ENCODE measurements around the gene PCMT1. TPM values are rescaled to one million over a fixed set of nuclear protein-coding genes. Genes with fewer than 3 reads are reported as not detected.

The PCMT1 gene
- total and polyA plus RNA-seq, 2 of the 13 experiments (the other 11 are each of a cell fraction or from before 2014, with no cell fraction given) = 112 to 169 TPM

- TF ChIP-seq ARID5B (CRISPR knock-in tag; IDR thresholded peaks at IDR 0.05) (no peak), MAZ (IDR thresholded peaks at IDR 0.05; ENCODE audit: borderline replicate concordance, low read depth, low read length) (peak; percentile 69), MAZ (CRISPR knock-in tag; IDR thresholded peaks at IDR 0.05; ENCODE audit: low read depth) (peak; percentile 93), JUNB (CRISPR knock-in tag; IDR thresholded peaks at IDR 0.05; ENCODE audit: borderline replicate concordance) (no peak), ZNF296 (CRISPR knock-in tag; conservative IDR thresholded peaks at IDR 0.05) (no peak), KDM3A (CRISPR knock-in tag; IDR thresholded peaks at IDR 0.05; ENCODE audit: low read depth) (peak; percentile 32; the same call in 1 of the 2 replicates), TARDBP (CRISPR knock-in tag; IDR thresholded peaks at IDR 0.05) (peak; percentile 64), AHDC1 (CRISPR knock-in tag; IDR thresholded peaks at IDR 0.05; ENCODE audit: borderline replicate concordance) (no peak), ZSCAN30 (CRISPR knock-in tag; IDR thresholded peaks at IDR 0.05) (no peak), SPEN (CRISPR knock-in tag; IDR thresholded peaks at IDR 0.05; ENCODE audit: low read depth) (peak; percentile 83), ZNF550 (CRISPR knock-in tag; IDR thresholded peaks at IDR 0.05; ENCODE audit: borderline replicate concordance) (0 out of 2 replicates have a peak, but pooled peaks have one; percentile 14), HNRNPL (IDR thresholded peaks at IDR 0.05; ENCODE audit: low read depth, low read length) (no peak; the same call in 1 of the 2 replicates), MED1 (CRISPR knock-in tag; IDR thresholded peaks at IDR 0.05) (peak; percentile 43), CCDC6 (CRISPR knock-in tag; IDR thresholded peaks at IDR 0.05) (peak; percentile 75; the same call in 1 of the 2 replicates), ZFY (CRISPR knock-in tag; IDR thresholded peaks at IDR 0.05) (peak; percentile 81), NKX3-1 (CRISPR knock-in tag; IDR thresholded peaks at IDR 0.05) (peak; percentile 94), ZNF276 (CRISPR knock-in tag; IDR thresholded peaks at IDR 0.05; ENCODE audit: low read depth) (no peak; the same call in 1 of the 2 replicates)
These were observed at the start of gene PCMT1 (continued) for GRCh38 chr6:149749594-149750135.
